ENCODE measurements around the gene COL20A1. TPM values are rescaled to one million over a fixed set of nuclear protein-coding genes. Genes with fewer than 3 reads are reported as not detected.

The COL20A1 gene
- total RNA-seq, 4 donors from 2014 or later, result 0.20 to 0.44 TPM; not detected in 2

DNA sequence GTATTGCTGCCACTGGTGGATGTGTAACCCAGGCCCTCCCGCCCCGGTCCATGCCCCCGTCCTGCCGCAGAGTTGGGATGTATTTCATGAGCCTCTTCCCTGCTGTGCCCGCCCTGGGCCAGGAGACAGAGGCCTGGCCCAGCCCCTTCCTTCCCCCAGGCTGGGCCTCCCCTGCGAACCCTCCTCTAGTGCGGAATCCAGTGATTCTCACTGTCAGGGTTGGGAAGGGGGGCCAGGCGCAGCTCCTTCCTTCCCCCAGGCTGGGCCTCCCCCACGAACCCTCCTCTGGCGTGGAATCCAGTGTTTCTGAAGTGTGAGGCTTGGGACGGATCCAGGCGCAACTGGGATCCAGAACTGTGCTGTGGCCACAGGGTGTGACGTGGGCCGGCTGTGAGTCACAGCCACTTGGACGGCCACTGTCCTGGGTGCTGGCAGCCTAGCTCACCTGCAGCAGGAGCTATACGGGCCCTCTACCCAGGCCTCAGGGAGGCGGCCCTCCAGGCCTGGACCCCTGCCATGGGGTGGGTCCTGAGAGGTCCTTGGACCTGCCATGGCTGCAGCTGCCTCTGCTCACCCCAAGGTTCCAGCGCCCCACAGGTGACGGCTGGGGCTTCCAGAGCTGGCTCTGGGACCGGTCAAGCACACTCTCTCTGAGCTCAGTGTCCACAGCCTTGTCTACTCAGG, 28.3 kb downstream of the COL20A1 start:
- DNase-seq (ENCODE audit: low spot score in 2 of 2), result no peak

DNA sequence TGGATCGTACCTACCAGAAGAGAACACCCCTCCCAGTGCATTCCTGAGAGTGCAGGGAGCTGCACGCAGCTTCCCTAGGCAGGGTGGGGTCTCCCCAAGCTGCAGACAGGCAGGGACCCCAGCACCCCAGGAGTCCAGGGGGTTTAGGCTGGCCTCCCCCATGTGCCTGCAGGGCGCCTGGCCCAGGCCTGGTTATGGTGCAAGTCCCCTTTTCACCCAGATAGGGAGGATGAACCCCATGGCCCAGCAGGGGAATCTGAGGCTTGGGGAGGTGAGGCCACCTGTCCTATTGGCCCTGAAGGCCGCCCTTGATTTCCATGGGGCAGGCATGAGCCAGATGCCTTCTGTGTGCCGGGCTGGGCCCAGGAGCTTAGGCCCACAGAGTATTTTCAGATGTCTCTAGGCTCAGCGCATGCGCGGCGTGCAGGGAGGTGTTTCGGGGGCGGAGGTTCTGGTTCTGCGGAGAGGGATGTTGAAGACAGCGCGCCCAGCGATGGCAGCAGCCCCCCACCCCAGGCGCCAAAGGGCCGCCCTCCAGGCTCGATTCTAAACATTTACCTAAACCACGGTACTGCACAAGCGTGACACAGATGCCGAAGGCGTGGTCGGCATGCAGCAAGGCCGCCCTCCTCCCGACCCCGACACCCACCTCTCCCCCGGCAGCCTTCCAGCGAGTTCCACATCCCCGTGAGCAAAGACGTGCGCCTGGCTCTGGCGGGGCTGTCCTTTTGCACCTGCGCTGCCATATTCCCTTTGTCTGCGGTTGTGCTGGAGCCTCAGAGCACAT, 29.4 kb downstream of the COL20A1 start:
- TF ChIP-seq EP300 (IDR thresholded peaks at IDR 0.05) (no peak), POLR2A (IDR thresholded peaks at IDR 0.05) (no peak)
- TF ChIP-seq, protein P1, sequence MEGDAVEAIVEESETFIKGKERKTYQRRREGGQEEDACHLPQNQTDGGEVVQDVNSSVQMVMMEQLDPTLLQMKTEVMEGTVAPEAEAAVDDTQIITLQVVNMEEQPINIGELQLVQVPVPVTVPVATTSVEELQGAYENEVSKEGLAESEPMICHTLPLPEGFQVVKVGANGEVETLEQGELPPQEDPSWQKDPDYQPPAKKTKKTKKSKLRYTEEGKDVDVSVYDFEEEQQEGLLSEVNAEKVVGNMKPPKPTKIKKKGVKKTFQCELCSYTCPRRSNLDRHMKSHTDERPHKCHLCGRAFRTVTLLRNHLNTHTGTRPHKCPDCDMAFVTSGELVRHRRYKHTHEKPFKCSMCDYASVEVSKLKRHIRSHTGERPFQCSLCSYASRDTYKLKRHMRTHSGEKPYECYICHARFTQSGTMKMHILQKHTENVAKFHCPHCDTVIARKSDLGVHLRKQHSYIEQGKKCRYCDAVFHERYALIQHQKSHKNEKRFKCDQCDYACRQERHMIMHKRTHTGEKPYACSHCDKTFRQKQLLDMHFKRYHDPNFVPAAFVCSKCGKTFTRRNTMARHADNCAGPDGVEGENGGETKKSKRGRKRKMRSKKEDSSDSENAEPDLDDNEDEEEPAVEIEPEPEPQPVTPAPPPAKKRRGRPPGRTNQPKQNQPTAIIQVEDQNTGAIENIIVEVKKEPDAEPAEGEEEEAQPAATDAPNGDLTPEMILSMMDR (IDR thresholded peaks at IDR 0.05), result no peak
- no peaks in the 10 kb centered on the region for H3K36me3 ChIP-seq
- H3K27ac ChIP-seq, result no peak overlapping the region
- H3K4me3 ChIP-seq, result no peak overlapping the region
- H3K27me3 ChIP-seq, result peaks cover 0 to 35% of the 10 kb centered on the region in 2 donors
- peaks cover 0 to 3% (median 0%) of the 10 kb centered on the region in 4 donors for H3K4me1 ChIP-seq
- 52 to 58% methylated on average over 27 to 32 of the region's 34 CpGs for WGBS, 2 donors
- DNase-seq (ENCODE audit: low spot score in 2 of 2), result no peak
- no peaks in the 10 kb centered on the region for H3K9me3 ChIP-seq

More for the DNA sequence above, 28.3 kb downstream of the COL20A1 start:
- Histone ChIP-seq H3K4me3 (no peak overlapping the region), H3K36me3 (no peaks in the 10 kb centered on the region), H3K9me3 (no peaks in the 10 kb centered on the region), H3K27me3 (peaks cover 0 to 35% of the 10 kb centered on the region in 2 donors), H3K4me1 (peaks cover 0 to 3% (median 0%) of the 10 kb centered on the region in 4 donors), H3K27ac (no peak overlapping the region)
- WGBS, 2 donors, result 69 to 73% methylated on average over 8 to 20 of the region's 20 CpGs
- TF ChIP-seq, protein P1 (IDR thresholded peaks at IDR 0.05), result no peak
- TF ChIP-seq POLR2A (IDR thresholded peaks at IDR 0.05) (no peak), EP300 (IDR thresholded peaks at IDR 0.05) (no peak)

DNA sequence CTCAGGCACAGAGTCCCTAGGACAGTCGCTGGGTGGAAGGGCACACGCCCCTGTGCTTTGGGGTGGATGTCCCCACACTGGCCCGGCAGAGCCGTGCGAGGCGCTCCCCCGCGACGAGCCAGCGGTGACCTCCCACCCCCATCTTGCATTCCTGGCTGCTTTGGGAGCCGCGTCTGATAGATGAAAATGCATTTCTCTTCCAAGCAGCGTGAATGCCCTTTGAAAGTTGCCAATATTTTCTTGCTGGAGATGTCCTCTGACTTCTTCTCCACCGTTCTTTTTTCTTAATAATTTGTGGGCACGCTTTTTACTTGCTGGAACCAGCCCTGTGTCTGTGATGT, 29.9 kb downstream of the COL20A1 start:
- no peak for DNase-seq (ENCODE audit: low spot score in 2 of 2)
- Histone ChIP-seq H3K9me3 (no peaks in the 10 kb centered on the region), H3K4me3 (no peak overlapping the region), H3K27ac (no peak overlapping the region), H3K27me3 (peaks cover 0 to 35% of the 10 kb centered on the region in 2 donors), H3K4me1 (peaks cover 0 to 3% (median 0%) of the 10 kb centered on the region in 4 donors), H3K36me3 (no peaks in the 10 kb centered on the region)
- WGBS, 2 donors, result 12 to 24% methylated on average over 15 of the region's 15 CpGs
- no peak for TF ChIP-seq POLR2A (IDR thresholded peaks at IDR 0.05)
- no peak for TF ChIP-seq EP300 (IDR thresholded peaks at IDR 0.05)
- TF ChIP-seq, protein P1 (IDR thresholded peaks at IDR 0.05), result no peak

DNA sequence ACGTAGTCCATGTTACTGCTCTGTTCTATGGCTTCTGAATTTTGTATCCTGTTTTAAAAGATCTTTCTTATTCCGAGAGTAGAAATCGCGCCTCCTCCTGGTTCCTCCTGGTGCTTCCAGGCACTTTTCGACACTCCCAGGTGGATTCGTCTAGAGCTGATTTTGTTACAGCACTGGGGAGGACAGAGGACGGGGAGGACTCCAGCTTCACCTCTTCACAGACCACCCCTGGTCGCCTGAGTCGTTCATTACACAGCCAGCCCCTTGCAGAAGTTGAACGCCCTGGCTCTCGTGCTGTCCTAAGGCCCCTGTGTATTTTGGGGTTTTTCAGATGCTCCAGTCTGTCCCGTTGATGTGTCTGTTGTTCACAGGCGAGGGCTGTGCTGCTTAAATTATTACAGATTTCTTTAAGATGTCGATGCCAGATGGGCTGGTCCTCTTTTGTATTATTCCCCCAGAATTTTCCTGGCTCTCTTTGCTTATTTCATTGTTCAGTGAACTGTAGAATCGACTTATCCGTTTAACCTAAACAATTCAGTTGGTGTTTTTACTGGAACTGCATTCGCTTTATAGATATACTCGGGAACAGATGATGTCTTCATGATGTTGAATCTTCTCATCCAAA, 30.5 kb downstream of the COL20A1 start:
- 51 to 62% methylated on average over 17 of the region's 18 CpGs for WGBS, 2 donors
- no peaks in the 10 kb centered on the region for H3K9me3 ChIP-seq
- H3K36me3 ChIP-seq, result no peaks in the 10 kb centered on the region
- no peak for DNase-seq (ENCODE audit: low spot score in 2 of 2)
- no peak overlapping the region for H3K4me3 ChIP-seq
- no peak overlapping the region for H3K27ac ChIP-seq
- peaks cover 0 to 35% of the 10 kb centered on the region in 2 donors for H3K27me3 ChIP-seq
- peaks cover 0 to 3% (median 0%) of the 10 kb centered on the region in 4 donors for H3K4me1 ChIP-seq
- TF ChIP-seq, protein P1 (IDR thresholded peaks at IDR 0.05), result no peak
- TF ChIP-seq POLR2A (IDR thresholded peaks at IDR 0.05), result no peak
- TF ChIP-seq EP300 (IDR thresholded peaks at IDR 0.05), result no peak

Measured in tibial nerve (tissue), 4 donors.